ENCODE measurements around the gene ALOX5AP. TPM values are rescaled to one million over a fixed set of nuclear protein-coding genes. Genes with fewer than 3 reads are reported as not detected.
A peak's percentile ranks its signal among the peaks of the same experiment; 100 is the strongest.

The ALOX5AP gene
- total RNA-seq, 6 experiments from 2014 or later: 0.53 to 6.7 (median 3.7) TPM

DNA sequence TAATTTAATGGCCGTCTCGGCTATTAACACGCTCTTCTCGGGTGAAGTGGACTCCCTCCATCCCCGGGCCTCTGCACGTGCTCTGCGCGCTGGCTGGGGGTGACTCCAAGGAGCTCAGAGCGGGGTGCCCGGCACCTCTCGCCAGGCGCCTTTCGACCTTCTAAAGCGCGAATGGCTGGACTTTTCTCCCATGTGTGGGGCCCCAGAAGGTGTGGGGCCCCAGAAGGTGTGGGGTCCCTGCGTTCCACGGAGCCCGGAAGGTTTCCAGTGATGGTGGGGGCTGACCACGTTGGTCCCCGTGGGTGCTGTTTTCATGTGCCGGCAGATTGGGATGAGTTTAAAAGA lies 3.3 kb upstream of the ALOX5AP start:
- Histone ChIP-seq H3K4me3 (no peak overlapping the region), H3K27me3 (no peaks in the 10 kb centered on the region), H3K4me1 (no peaks in the 10 kb centered on the region), H3K27ac (no peak overlapping the region), H3K36me3 (no peaks in the 10 kb centered on the region), H3K9me3 (no peaks in the 10 kb centered on the region)
- intact Hi-C loops (cut with DNase I): no loop called here
- TF ChIP-seq POLR2A (IDR thresholded peaks at IDR 0.05): no peak
- TF ChIP-seq, protein P1, sequence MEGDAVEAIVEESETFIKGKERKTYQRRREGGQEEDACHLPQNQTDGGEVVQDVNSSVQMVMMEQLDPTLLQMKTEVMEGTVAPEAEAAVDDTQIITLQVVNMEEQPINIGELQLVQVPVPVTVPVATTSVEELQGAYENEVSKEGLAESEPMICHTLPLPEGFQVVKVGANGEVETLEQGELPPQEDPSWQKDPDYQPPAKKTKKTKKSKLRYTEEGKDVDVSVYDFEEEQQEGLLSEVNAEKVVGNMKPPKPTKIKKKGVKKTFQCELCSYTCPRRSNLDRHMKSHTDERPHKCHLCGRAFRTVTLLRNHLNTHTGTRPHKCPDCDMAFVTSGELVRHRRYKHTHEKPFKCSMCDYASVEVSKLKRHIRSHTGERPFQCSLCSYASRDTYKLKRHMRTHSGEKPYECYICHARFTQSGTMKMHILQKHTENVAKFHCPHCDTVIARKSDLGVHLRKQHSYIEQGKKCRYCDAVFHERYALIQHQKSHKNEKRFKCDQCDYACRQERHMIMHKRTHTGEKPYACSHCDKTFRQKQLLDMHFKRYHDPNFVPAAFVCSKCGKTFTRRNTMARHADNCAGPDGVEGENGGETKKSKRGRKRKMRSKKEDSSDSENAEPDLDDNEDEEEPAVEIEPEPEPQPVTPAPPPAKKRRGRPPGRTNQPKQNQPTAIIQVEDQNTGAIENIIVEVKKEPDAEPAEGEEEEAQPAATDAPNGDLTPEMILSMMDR (IDR thresholded peaks at IDR 0.05): no peak
- DNase-seq (no peak), ATAC-seq (no peak)
- 75% methylated on average over 16 of the region's 21 CpGs for WGBS (ENCODE audit: insufficient coverage, low coverage, low lambda C conversion rate, missing lambda C conversion rate)

DNA sequence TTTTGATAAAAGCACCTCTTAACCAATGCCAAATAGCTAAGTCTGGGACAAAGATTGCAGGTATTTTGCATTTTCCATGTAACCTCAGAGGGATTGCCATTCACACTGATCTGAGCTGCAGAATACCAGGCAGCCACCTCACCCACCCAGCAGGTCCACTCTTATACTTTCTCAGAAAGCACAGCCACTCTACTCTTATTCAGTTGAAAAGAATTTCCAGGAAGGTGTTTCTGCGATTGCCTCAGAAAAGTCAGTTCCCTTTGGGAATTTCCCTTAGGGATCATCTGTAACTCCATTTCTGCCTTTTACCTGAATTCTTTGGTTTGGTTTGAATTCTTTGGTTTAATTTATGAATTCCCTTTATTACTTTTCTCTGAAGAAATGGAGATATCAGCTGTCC lies 904 bp upstream of the ALOX5AP start:
- no peak overlapping the region for H3K4me3 ChIP-seq
- WGBS (ENCODE audit: insufficient coverage, low coverage, low lambda C conversion rate, missing lambda C conversion rate): 42% methylated on average over 1 of the region's 1 CpG
- H3K27ac ChIP-seq: no peak overlapping the region
- TF ChIP-seq, protein P1 (IDR thresholded peaks at IDR 0.05): no peak
- no peak for TF ChIP-seq POLR2A (IDR thresholded peaks at IDR 0.05)
- ATAC-seq (no peak), DNase-seq (no peak)
- H3K36me3 ChIP-seq: no peaks in the 10 kb centered on the region
- H3K4me1 ChIP-seq: no peaks in the 10 kb centered on the region
- no peaks in the 10 kb centered on the region for H3K9me3 ChIP-seq
- intact Hi-C loops (cut with DNase I): no loop called here
- H3K27me3 ChIP-seq: no peaks in the 10 kb centered on the region

DNA sequence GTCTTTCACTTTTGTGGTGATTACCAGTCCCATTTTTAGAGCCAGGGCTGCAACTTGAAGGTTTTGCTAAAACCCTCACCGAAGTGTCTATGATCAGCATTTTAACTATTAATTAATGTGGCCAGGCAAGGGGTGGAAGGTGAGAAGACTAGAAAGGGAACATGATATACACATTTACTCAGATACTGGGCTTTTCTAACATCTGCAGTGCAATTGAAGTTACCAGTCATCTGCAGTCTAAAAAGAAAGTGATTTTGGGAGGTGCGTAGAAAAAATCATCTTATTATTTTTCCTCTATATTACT lies 481 bp downstream of the ALOX5AP start:
- TF ChIP-seq, protein P1 (IDR thresholded peaks at IDR 0.05): no peak
- no peak for TF ChIP-seq POLR2A (IDR thresholded peaks at IDR 0.05)
- H3K4me1 ChIP-seq: no peaks in the 10 kb centered on the region
- WGBS (ENCODE audit: insufficient coverage, low coverage, low lambda C conversion rate, missing lambda C conversion rate): 70% methylated on average over 2 of the region's 2 CpGs
- ATAC-seq (no peak), DNase-seq (no peak)
- peak overlapping the region in 1 of 3 donors; percentile 39 for H3K27ac ChIP-seq
- peak overlapping the region in 1 of 3 donors; percentile 11 for H3K4me3 ChIP-seq
- no peaks in the 10 kb centered on the region for H3K27me3 ChIP-seq
- no peaks in the 10 kb centered on the region for H3K36me3 ChIP-seq
- intact Hi-C loops (cut with DNase I): no loop called here
- no peaks in the 10 kb centered on the region for H3K9me3 ChIP-seq

DNA sequence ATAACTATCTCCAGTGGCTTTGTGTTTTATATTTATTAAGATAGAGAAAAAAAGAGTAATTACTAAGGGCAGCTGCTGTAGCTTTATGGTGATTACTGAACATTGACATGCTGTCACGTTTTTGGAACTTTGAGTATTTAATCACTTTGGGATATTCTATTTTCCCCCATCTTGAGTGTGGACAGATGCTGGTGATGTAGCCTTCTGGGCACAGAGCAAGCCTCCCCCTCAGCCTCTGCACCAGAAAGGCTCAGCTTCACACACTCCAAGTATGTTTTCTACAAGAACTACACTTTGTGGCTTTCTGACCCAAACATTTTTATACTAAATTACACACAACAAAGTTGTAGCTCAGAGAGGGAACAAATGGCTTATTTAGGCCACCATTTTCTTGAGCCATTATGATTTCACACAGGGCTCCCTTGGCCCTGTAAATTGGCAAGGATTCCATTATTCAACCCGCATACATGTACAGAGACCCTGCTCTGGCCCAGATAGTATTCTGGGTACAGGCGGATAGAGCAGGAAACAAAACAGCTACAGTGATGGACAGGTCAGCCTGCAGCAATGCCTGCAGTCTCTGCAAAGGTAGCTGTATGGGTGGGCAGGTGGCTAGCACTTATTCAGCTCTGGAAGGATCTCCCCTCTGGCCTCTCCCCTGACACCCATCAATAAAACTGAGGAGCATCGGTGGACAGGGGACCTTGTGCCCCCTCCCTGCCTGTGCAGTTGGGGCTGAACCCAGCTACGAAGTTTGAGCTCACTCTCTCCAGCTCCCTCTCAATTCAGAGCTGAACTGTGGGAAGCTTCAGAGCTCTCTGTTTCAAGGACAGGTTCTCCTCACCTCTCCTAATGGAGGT lies 1.3 kb downstream of the ALOX5AP start:
- DNase-seq (no peak), ATAC-seq (no peak)
- no peaks in the 10 kb centered on the region for H3K27me3 ChIP-seq
- no peaks in the 10 kb centered on the region for H3K36me3 ChIP-seq
- H3K27ac ChIP-seq: no peak overlapping the region
- 59% methylated on average over 3 of the region's 5 CpGs for WGBS (ENCODE audit: insufficient coverage, low coverage, low lambda C conversion rate, missing lambda C conversion rate)
- H3K4me3 ChIP-seq: no peak overlapping the region
- intact Hi-C loops (cut with DNase I): no loop called here
- no peak for TF ChIP-seq POLR2A (IDR thresholded peaks at IDR 0.05)
- no peaks in the 10 kb centered on the region for H3K4me1 ChIP-seq
- no peaks in the 10 kb centered on the region for H3K9me3 ChIP-seq

DNA sequence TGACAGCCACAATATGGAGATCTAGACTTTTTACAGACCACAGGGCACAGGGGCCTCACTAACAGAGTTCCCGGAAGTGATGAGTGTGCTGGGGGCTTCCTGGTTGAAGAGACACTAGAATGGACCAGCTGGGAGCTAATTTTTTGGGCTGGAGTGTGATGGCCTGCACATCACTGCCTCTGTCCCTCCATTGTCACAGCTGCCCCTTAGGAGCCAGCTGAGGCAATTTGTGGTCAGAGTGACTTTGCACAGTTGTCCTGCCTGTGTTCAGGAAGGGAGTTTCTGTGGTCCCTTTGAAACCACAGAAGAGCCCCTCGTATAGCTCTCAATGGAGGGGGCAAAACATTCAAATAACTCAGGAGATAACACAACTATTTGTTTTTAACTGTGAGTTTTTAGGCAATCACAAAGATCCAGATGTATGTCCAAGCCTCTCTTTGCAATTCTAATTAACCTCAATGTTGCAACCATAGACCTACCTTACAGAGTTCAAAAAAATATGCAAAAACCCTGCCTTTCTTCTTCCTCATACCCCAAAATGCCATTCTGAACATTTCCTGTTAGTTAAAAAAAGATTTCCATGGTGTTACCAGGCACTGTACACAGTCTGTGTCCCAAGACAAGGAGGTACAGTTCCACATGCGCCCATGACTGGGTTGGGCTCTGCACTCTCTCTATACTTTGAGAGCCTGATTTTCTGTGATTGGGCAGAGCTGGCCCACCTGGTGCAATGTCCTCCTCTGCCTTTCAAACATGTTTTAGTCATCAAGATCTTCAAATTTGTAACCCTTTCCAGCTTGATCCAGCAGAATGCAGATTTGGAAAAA lies 2.4 kb downstream of the ALOX5AP start:
- H3K36me3 ChIP-seq: no peaks in the 10 kb centered on the region
- H3K27ac ChIP-seq: no peak overlapping the region
- H3K9me3 ChIP-seq: no peaks in the 10 kb centered on the region
- WGBS (ENCODE audit: insufficient coverage, low coverage, low lambda C conversion rate, missing lambda C conversion rate): 67% methylated on average over 3 of the region's 3 CpGs
- peak in 3 of 4 donors; percentile 14 to 36 (median 34) for ATAC-seq
- H3K4me3 ChIP-seq: no peak overlapping the region
- H3K27me3 ChIP-seq: no peaks in the 10 kb centered on the region
- intact Hi-C loops (cut with DNase I): no loop called here
- no peak for TF ChIP-seq POLR2A (IDR thresholded peaks at IDR 0.05)
- TF ChIP-seq, protein P1 (IDR thresholded peaks at IDR 0.05): no peak
- no peak for DNase-seq
- no peaks in the 10 kb centered on the region for H3K4me1 ChIP-seq

Data from right lobe of liver (tissue), 6 donors.